ENCODE measurements around the gene RIOX2.

The RIOX2 gene

DNA sequence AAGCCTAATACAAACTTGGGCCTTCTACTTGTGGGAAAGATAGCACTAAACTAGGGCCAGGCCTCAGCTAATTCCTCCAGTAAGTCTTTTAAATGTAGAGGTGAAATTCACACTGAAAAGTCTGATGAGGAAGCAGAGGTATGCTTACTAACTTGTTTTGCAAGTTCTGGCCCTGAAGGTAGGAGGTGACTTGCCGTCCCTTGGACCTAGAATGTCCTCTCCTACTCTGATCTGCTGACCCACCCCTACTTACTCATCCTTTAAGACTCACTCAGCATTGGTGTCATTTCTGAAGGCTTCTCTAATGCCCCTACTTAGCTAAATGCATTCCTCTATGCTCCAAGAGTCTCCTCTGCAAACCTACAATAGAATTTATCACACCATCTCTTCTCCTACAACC lies 19.4 kb downstream of the RIOX2 start:
- no peak overlapping the region for H3K27ac ChIP-seq
- TF ChIP-seq, protein P1, sequence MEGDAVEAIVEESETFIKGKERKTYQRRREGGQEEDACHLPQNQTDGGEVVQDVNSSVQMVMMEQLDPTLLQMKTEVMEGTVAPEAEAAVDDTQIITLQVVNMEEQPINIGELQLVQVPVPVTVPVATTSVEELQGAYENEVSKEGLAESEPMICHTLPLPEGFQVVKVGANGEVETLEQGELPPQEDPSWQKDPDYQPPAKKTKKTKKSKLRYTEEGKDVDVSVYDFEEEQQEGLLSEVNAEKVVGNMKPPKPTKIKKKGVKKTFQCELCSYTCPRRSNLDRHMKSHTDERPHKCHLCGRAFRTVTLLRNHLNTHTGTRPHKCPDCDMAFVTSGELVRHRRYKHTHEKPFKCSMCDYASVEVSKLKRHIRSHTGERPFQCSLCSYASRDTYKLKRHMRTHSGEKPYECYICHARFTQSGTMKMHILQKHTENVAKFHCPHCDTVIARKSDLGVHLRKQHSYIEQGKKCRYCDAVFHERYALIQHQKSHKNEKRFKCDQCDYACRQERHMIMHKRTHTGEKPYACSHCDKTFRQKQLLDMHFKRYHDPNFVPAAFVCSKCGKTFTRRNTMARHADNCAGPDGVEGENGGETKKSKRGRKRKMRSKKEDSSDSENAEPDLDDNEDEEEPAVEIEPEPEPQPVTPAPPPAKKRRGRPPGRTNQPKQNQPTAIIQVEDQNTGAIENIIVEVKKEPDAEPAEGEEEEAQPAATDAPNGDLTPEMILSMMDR (conservative IDR thresholded peaks at IDR 0.05) = no peak

DNA sequence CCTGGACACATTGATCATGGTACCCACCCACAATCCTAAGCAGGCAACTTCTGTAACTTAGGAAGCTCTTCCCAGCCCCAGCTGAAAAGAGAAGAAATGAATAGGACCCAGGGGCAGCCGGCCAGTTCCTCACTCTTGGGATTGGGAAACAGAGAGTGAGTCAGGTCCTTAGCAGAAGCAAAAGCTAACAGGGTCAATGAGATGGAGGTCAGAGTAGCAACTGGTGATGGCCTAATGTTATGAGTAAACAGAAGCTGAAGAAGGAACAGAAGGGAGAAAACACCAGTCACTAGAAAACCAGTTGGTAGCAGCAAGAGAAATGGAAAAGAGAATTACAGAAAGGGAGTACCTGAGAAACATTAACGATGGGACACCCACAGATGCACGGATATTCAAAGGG lies 20.0 kb downstream of the RIOX2 start:
- TF ChIP-seq, protein P1 (conservative IDR thresholded peaks at IDR 0.05) = no peak
- H3K27ac ChIP-seq = no peak overlapping the region

DNA sequence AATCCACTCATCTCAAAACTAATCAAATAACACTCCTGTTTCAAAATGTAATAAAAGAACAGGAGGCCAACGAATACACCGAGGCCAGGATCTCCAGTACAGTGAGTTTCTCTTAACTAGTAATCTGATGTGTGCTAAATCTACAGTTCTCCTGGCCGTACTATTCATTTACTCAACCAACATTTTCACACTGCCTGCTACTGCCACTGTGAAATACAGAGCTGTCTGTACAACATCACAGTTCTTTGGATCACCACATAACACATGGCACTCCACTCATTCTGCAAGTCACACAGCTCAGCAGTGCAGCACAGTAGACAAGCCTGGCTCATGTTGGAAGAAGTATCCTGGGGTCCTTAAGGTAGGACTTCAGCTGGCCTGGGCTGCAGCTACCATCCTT lies 21.9 kb downstream of the RIOX2 start:
- peak overlapping the region; percentile 78 for H3K27ac ChIP-seq
- TF ChIP-seq, protein P1 (conservative IDR thresholded peaks at IDR 0.05) = no peak

DNA sequence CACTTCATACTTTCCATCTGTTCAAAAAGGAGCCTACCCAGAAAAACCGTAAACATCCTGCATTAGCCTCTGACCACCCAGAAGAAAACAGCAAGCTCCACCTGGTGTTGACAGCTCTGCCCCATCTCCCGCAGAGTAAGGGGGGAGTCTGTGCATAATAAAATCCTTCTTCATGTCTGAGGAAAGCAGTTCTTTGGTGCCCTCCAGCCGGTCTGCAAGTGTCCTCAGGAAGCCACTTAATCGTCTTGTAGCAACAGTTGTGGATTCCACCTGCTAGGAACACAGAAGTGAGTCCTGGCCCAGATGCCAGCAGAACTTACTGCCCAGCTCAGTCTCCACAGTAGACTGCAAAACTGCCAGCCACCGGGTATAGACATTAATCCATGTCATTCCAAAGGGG lies 22.5 kb downstream of the RIOX2 start:
- TF ChIP-seq, protein P1 (conservative IDR thresholded peaks at IDR 0.05) = no peak
- H3K27ac ChIP-seq = peak overlapping the region; percentile 78

DNA sequence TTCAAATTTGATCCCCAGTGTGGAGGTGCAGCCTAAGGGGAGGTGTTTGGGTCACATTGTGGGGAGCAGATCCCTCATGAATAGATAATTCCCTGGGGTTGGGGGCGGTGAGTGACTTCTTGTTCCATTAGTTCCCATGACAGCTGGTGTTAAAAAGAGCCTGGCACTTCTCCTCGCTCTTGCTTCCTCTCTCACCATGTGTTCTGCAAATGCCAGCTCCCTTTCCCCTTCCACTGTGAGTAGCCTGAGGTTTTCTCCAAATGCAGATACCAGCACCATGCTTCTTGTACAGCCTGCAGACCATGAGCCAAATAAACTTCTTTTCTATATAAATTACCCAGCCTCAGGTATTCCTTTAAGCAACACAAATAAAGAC lies 23.1 kb downstream of the RIOX2 start:
- peak overlapping the region; percentile 78 for H3K27ac ChIP-seq
- TF ChIP-seq, protein P1 (conservative IDR thresholded peaks at IDR 0.05) = no peak

DNA sequence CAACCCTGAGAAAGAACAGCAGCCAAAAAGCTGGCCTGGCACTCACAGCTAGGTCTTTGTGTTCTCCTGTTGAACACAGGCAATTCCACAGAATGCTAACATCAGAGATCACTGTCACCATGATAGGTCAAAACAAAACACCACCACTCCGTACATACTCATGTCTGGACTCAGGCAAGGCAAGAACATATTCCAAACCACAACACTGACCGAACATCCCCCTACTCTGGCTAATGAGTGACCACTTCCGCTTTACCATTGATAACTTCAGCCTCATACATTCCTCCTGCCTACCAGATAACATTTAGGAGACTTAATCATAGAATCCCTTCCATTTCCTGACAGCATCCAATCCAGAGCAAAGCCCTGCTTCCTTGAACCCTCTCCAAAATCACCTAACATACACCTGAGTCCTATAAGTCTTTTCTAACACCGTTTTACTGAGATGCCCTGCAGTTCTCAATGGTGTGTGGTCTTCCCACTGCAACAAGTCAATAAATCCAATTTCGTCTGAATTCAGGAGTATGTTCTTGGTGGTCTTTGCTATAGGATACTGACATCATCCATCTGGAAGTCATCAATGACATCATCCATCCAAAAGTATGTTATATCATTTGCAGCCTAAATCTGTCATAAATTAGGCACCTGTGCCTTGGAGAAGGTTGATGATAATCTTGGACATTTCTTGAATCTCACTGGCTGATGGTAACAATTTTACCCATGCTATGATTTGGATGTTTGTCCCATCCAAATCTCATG lies 23.7 kb downstream of the RIOX2 start:
- H3K27ac ChIP-seq = peak overlapping the region; percentile 78
- TF ChIP-seq, protein P1 (conservative IDR thresholded peaks at IDR 0.05) = no peak

DNA sequence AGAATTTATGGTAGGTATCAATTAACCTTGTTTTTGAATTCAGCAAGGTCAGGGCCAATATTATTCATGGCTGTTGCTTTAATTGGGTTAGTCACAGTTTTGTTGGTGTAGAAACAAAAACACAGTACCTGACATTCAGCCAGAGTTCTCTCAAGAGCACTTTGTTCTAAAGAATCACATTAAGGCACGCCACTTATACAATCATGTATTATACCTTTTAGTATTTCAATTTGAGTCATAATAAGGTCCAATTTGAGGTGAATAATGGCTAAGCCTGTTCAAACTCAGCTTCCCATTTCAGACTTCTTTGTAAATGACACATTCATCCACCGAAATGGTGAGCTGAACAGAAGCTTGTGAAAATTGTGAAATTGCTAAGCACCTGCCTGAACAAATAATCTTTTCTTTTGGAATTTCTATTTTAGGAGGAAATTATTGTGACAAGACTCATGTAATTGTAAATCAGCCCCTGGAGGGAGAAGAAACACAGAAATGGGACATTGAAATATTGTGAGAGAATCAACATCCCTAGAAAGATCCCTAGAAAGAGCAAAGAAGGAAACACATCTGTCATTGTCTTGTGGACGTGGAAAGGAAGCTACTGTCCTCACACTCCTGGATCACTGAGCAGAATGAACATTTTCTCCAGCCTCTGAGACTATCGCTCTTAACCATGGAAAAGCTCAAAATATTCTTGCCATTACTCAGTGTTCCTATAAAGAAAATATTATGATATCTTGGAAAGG lies 29.3 kb downstream of the RIOX2 start:
- TF ChIP-seq, protein P1 (conservative IDR thresholded peaks at IDR 0.05) = no peak
- no peak overlapping the region for H3K27ac ChIP-seq

Data from VCaP (cell line).